Activated T-helper 1 cell treated with anti-CD3 and anti-CD28 coated beads, Interleukin-12 subunit alpha, Interleukin-12 subunit beta, Interleukin-2, Interleukin-4 antibody, amounts not matched to agents 30 ng/mL and 10 ng/mL and 1 ng/mL, durations not matched to agents 14 hours and 24 hours and 36 hours (primary cell): ENCODE measurements around the gene PLIN3. TPM values are rescaled to one million over a fixed set of nuclear protein-coding genes. Genes with fewer than 3 reads are reported as not detected.

Source experiments
- total RNA-seq: library from RNA; stranded (reverse); gene quantifications from 2 replicates; pipeline ENCODE4 v1.2.3, GENCODE V29; 2022

The PLIN3 gene
- total RNA-seq, 1 donor from 2014 or later, result 33.2 TPM

Other genes with a start within 250 kb of the PLIN3 start
- 13.2 and 13.7 TPM in 2 replicates for gene TNFAIP8L1, start 228.2 kb downstream of the PLIN3 start, total RNA-seq
- gene MYDGF, start 197.3 kb downstream of the PLIN3 start, total RNA-seq, result 97.1 and 98.0 TPM in 2 replicates
- gene DPP9, start 143.8 kb downstream of the PLIN3 start, total RNA-seq, result 93.6 and 95.8 TPM in 2 replicates
- gene FEM1A, start 75.9 kb downstream of the PLIN3 start, total RNA-seq, result 23.8 and 24.8 TPM in 2 replicates
- gene TICAM1, start 36.0 kb downstream of the PLIN3 start, total RNA-seq, result 31.2 and 33.3 TPM in 2 replicates
- gene ARRDC5, start 35.2 kb upstream of the PLIN3 start, total RNA-seq, result 0.29 and 0.57 TPM in 2 replicates
- gene UHRF1, start 41.8 kb upstream of the PLIN3 start, total RNA-seq, result 142 and 143 TPM in 2 replicates
- gene KDM4B, start 101.4 kb upstream of the PLIN3 start, total RNA-seq, result 38.9 and 45.0 TPM in 2 replicates